HCT116 (cell line): Measurements from ENCODE around the gene VTI1B. TPM values are rescaled to one million over a fixed set of nuclear protein-coding genes. Genes with fewer than 3 reads are reported as not detected.

ENCODE experiments used
- ATAC-seq: fragments of 200-7000 bp; cut with Tn5 transposase; 2 replicates; pipeline ENCODE4 v1.9.1; 2020; ENCODE audit warnings: mild to moderate bottlenecking, moderate library complexity
- BruUV-seq: library from RNA; stranded (reverse); fragments of 400-500 nt; replicated peaks from 2 replicates; lab custom pipeline; 2021; lab: Mats Ljungman, UMichigan
- CTCF ChIA-PET: fragments of 300-600 bp; sonication (Branson Sonifier 250); formaldehyde crosslinking; loops from one replicate; lab custom pipeline; 2021; ENCODE audit warnings: antibody characterized with exemption; lab: Charles Lee
- POLR2A ChIA-PET: fragments of 300-600, 350-600 bp; sonication (Branson Sonifier 250); formaldehyde crosslinking; loops from one replicate; lab custom pipeline; 2021; ENCODE audit warnings: antibody characterized with exemption; lab: Charles Lee
- RAD21 ChIA-PET, 2 experiments: fragments of 300-600 bp; sonication (Branson Sonifier 250); formaldehyde crosslinking; loops; one replicate each; lab custom pipeline; 2023; ENCODE audit warnings: low total read pairs in 2 of 2; ENCODE audit not compliant: uncharacterized antibody in 2 of 2, unreplicated experiment in 2 of 2, low non-redundant PET in 1 of 2; lab: Charles Lee
- DNase-seq: peaks from one replicate; pipeline ENCODE4 v3.0.0-alpha.2; 2010; ENCODE audit warnings: low read depth, low spot score
- H2AFZ ChIP-seq: fragments of 200-600 bp; shearing (Covaris generic), sonication (generic); 2 replicates; pipeline ENCODE4 v1.6.1; 2017; ENCODE audit warnings: low read depth, mixed run types, mixed read lengths, antibody characterized with exemption, low read length; ENCODE audit not compliant: poor library complexity, severe bottlenecking
- H3K27ac ChIP-seq: 2 replicates; pipeline ENCODE4 v1.5.1; 2012; ENCODE audit warnings: low read depth, low read length
- H3K27me3 ChIP-seq: fragments of 200-600 bp; sonication (generic); 2 replicates; pipeline ENCODE4 v1.6.1; 2016; ENCODE audit warnings: mixed run types, low read length, mixed read lengths; ENCODE audit not compliant: insufficient read depth
- H3K36me3 ChIP-seq, 2 experiments: fragments of 200-500 bp in 1 of 2; fragments of 200-600 bp in 1 of 2; sonication (Bioruptor generic) in 1 of 2; sonication (generic) in 1 of 2; 2 replicates each; pipeline versions ENCODE4 v1.5.1 to v1.6.1; 2014 to 2016; ENCODE audit warnings: low read length in 2 of 2, inconsistent platforms in 1 of 2, mixed read lengths in 1 of 2, mixed run types in 1 of 2; ENCODE audit not compliant: insufficient read depth in 2 of 2, control insufficient read depth in 1 of 2
- H3K4me1 ChIP-seq, 2 experiments: fragments of 200-600 bp in 1 of 2; sonication (generic) in 1 of 2; 2 replicates each; pipeline versions ENCODE4 v1.5.1 to v1.6.1; 2012 to 2017; ENCODE audit warnings: low read length in 2 of 2, inconsistent platforms in 1 of 2, mild to moderate bottlenecking in 1 of 2, mixed read lengths in 1 of 2, mixed run types in 1 of 2, moderate library complexity in 1 of 2; ENCODE audit not compliant: insufficient read depth in 2 of 2, control insufficient read depth in 1 of 2
- H3K4me2 ChIP-seq: fragments of 200-600 bp; sonication (generic); 2 replicates; pipeline ENCODE4 v1.6.1; 2017; ENCODE audit warnings: mixed run types, low read length, mixed read lengths
- H3K4me3 ChIP-seq, 2 experiments: fragments of 200-600 bp in 1 of 2; sonication (generic) in 1 of 2; replicated peaks in 1 of 2; 2 replicates each; pipeline ENCODE4 v1.5.1; 2011 to 2016; ENCODE audit warnings: low read length in 2 of 2, control low read depth in 1 of 2, low read depth in 1 of 2, mild to moderate bottlenecking in 1 of 2, mixed read lengths in 1 of 2, mixed run types in 1 of 2
- H3K79me2 ChIP-seq: fragments of 200-600 bp; sonication (generic); 2 replicates; pipeline ENCODE4 v1.6.1; 2017; ENCODE audit warnings: mild to moderate bottlenecking, mixed run types, low read length, moderate library complexity, mixed read lengths; ENCODE audit not compliant: insufficient read depth
- H3K9ac ChIP-seq: fragments of 200-600 bp; sonication (generic); 2 replicates; pipeline ENCODE4 v1.6.1; 2016; ENCODE audit warnings: low read length, mixed read lengths
- H3K9me2 ChIP-seq: fragments of 200-600 bp; sonication (generic), shearing (Covaris generic); 2 replicates; pipeline ENCODE4 v1.6.1; 2017; ENCODE audit warnings: mixed run types, mild to moderate bottlenecking, moderate library complexity; ENCODE audit not compliant: insufficient read depth
- H3K9me3 ChIP-seq, 2 experiments: fragments of 200-500 bp in 1 of 2; fragments of 200-600 bp in 1 of 2; sonication (Bioruptor generic) in 1 of 2; sonication (generic) in 1 of 2; 2 replicates each; pipeline ENCODE4 v1.6.1; 2014 to 2017; ENCODE audit warnings: low read length in 2 of 2, mixed read lengths in 2 of 2, inconsistent platforms in 1 of 2, low read depth in 1 of 2, mild to moderate bottlenecking in 1 of 2, mixed run types in 1 of 2, moderate library complexity in 1 of 2; ENCODE audit not compliant: control insufficient read depth in 1 of 2, insufficient read depth in 1 of 2
- H4K20me1 ChIP-seq: fragments of 200-600 bp; sonication (generic), shearing (Covaris generic); 2 replicates; pipeline ENCODE4 v1.6.1; 2017; ENCODE audit warnings: mixed run types, mild to moderate bottlenecking, moderate library complexity; ENCODE audit not compliant: insufficient read depth
- ATF3 ChIP-seq: IDR thresholded peaks from 2 replicates; pipeline ENCODE4 v1.6.1; 2012
- CEBPB ChIP-seq: IDR thresholded peaks from 2 replicates; pipeline ENCODE4 v1.6.1; 2012; ENCODE audit warnings: low read depth
- CTCF ChIP-seq, 3 experiments: fragments of 200-600 bp in 1 of 3; sonication (generic) in 1 of 3; IDR thresholded peaks in 2 of 3; conservative IDR thresholded peaks in 1 of 3; 2 replicates each; pipeline ENCODE4 v1.5.1; 2012 to 2017; ENCODE audit warnings: low read depth in 2 of 3, low read length in 2 of 3, antibody characterized with exemption in 1 of 3, borderline replicate concordance in 1 of 3, control low read depth in 1 of 3, mild to moderate bottlenecking in 1 of 3, mixed read lengths in 1 of 3, mixed run types in 1 of 3, moderate library complexity in 1 of 3; ENCODE audit not compliant: insufficient read depth in 1 of 3
- EGR1 ChIP-seq: IDR thresholded peaks from 2 replicates; pipeline ENCODE4 v1.6.1; 2012; ENCODE audit warnings: low read depth
- EZH2 ChIP-seq: fragments of 200-600 bp; sonication (generic); IDR thresholded peaks from 2 replicates; pipeline ENCODE4 v1.6.1; 2017; ENCODE audit warnings: antibody characterized with exemption, mixed run types
- EZH2phosphoT487 ChIP-seq: fragments of 200-600 bp; IDR thresholded peaks from 2 replicates; pipeline ENCODE4 v1.6.1; 2018; ENCODE audit warnings: antibody characterized with exemption, borderline replicate concordance
- FOSL1 ChIP-seq: IDR thresholded peaks from 2 replicates; pipeline ENCODE4 v1.6.1; 2012; ENCODE audit warnings: low read depth
- JUND ChIP-seq: IDR thresholded peaks from 2 replicates; pipeline ENCODE4 v1.6.1; 2012
- RAD21 ChIP-seq: IDR thresholded peaks from 2 replicates; pipeline ENCODE4 v1.6.1; 2012; ENCODE audit warnings: low read depth, mild to moderate bottlenecking
- SIN3A ChIP-seq: IDR thresholded peaks from 2 replicates; pipeline ENCODE4 v1.6.1; 2012; ENCODE audit warnings: low read depth
- YY1 ChIP-seq: IDR thresholded peaks from 2 replicates; pipeline ENCODE4 v1.6.1; 2011; ENCODE audit warnings: low read length, low read depth, moderate library complexity, mild to moderate bottlenecking; ENCODE audit not compliant: insufficient replicate concordance; ENCODE audit errors: extremely low read depth
- intact Hi-C: fragments of 100-400 bp; cut with micrococcal nuclease; formaldehyde crosslinking; loops from 2 replicates; pipeline ENCODE4 v1.10.0; 2022
- total RNA-seq: library from RNA; stranded (reverse); gene quantifications from one replicate; pipeline ENCODE4 v1.2.1, GENCODE V29; 2021; ENCODE audit not compliant: unreplicated experiment

VTI1B gene
- total RNA-seq, 1 experiment from 2014 or later, result 86.3 TPM

- BruUV-seq, result no TSS peak
- intact Hi-C loops, result no loop called here
Observed at GRCh38 chr14:67609642-67610310, 64.7 kb downstream of the VTI1B start.

GRCh38 chr14:67607646-67608045, 66.8 kb downstream of the VTI1B start:
- no TSS peak for BruUV-seq
- no peaks in the 10 kb centered on the region for H3K9me2 ChIP-seq
- no peaks in the 10 kb centered on the region for H3K79me2 ChIP-seq
- H3K27ac ChIP-seq, result no peak overlapping the region
- POLR2A ChIA-PET, result no interaction called here
- H3K4me1 ChIP-seq, result no peaks in the 10 kb centered on the region
- no peaks in the 10 kb centered on the region for H4K20me1 ChIP-seq
- no peak overlapping the region for H3K9ac ChIP-seq
- H3K27me3 ChIP-seq, result peaks cover 13% of the 10 kb centered on the region; the same call in 1 of the 2 replicates
- H3K4me2 ChIP-seq, result no peak overlapping the region
- no peak overlapping the region for H3K4me3 ChIP-seq
- H2AFZ ChIP-seq, result no peak overlapping the region
- no peaks in the 10 kb centered on the region for H3K36me3 ChIP-seq
- RAD21 ChIA-PET, result no interaction called here
- no peak for DNase-seq
- intact Hi-C loops, result no loop called here
- ATAC-seq, result no peak
- H3K9me3 ChIP-seq, result no peaks in the 10 kb centered on the region
- CTCF ChIA-PET, result no interaction called here
- TF ChIP-seq ATF3 (no peak), CEBPB (no peak), EZH2 (no peak), JUND (no peak), YY1 (no peak), EGR1 (no peak), RAD21 (no peak), FOSL1 (no peak), CTCF (IDR thresholded peaks at IDR 0.05 in 2 of 3, conservative IDR thresholded peaks at IDR 0.05 in 1 of 3; ENCODE audit: borderline replicate concordance in 1 of 3, insufficient read depth in 1 of 3, low read depth in 2 of 3, low read length in 2 of 3) (no peak)

More at GRCh38 chr14:67609642-67610310, 64.7 kb downstream of the VTI1B start:
- H3K4me1 ChIP-seq, result no peaks in the 10 kb centered on the region
- H4K20me1 ChIP-seq, result no peaks in the 10 kb centered on the region
- no peaks in the 10 kb centered on the region for H3K9me2 ChIP-seq
- TF ChIP-seq SIN3A, result no peak
- TF ChIP-seq CTCF (IDR thresholded peaks at IDR 0.05 in 2 of 3, conservative IDR thresholded peaks at IDR 0.05 in 1 of 3; ENCODE audit: borderline replicate concordance in 1 of 3, insufficient read depth in 1 of 3, low read depth in 2 of 3, low read length in 2 of 3), result no peak
- TF ChIP-seq EZH2phosphoT487, result no peak
- H3K9ac ChIP-seq, result no peak overlapping the region
- no peak for ATAC-seq
- POLR2A ChIA-PET, result no interaction called here
- H3K27ac ChIP-seq, result no peak overlapping the region
- no peaks in the 10 kb centered on the region for H3K9me3 ChIP-seq
- RAD21 ChIA-PET, result no interaction called here
- no peak overlapping the region for H2AFZ ChIP-seq
- DNase-seq, result no peak
- CTCF ChIA-PET, result interaction anchor here (1.2 kb wide), 1 partner anchor 57 kb away, joined by 3 read pairs; no protein-coding TSS in a partner anchor
- H3K4me2 ChIP-seq, result no peak overlapping the region
- no peak overlapping the region for H3K4me3 ChIP-seq
- H3K79me2 ChIP-seq, result no peaks in the 10 kb centered on the region
- H3K27me3 ChIP-seq, result peaks cover 13% of the 10 kb centered on the region; the same call in 1 of the 2 replicates
- H3K36me3 ChIP-seq, result no peaks in the 10 kb centered on the region
